ENCODE results near the gene OR5L2.
"Not testable (repeated sequence)": the region's sequence is repeated elsewhere in the genome, so short reads cannot be mapped to it uniquely, and the experiment has no call there.

GRCh38 chr11:55873146-55873545 is 46.1 kb downstream of the OR5L2 start:
- not testable (repeated sequence) for TF ChIP-seq SIX5 (IDR thresholded peaks at IDR 0.05; ENCODE audit: low read depth, low read length); PHF8 (conservative IDR thresholded peaks at IDR 0.05; ENCODE audit: low read depth, low read length); KDM1A (IDR thresholded peaks at IDR 0.05; ENCODE audit: borderline replicate concordance, low read length); POLR2AphosphoS5 (IDR thresholded peaks at IDR 0.05; ENCODE audit: low read depth, low read length); ZNF274 (IDR thresholded peaks at IDR 0.05; ENCODE audit: borderline replicate concordance, extremely low read depth, low read length); CTCF (IDR thresholded peaks at IDR 0.05; ENCODE audit: control extremely low read depth in 1 of 3, insufficient read depth in 1 of 3, low read depth in 1 of 3, low read length in 3 of 3); CEBPB (IDR thresholded peaks at IDR 0.05; ENCODE audit: low read depth, low read length); FOSL1 (IDR thresholded peaks at IDR 0.05; ENCODE audit: insufficient read depth, low read depth, low read length); EP300 (IDR thresholded peaks at IDR 0.05; ENCODE audit: borderline replicate concordance in 1 of 2, low read depth in 2 of 2, low read length in 2 of 2); EGR1 (IDR thresholded peaks at IDR 0.05; ENCODE audit: borderline replicate concordance, low read depth, low read length); USF2 (IDR thresholded peaks at IDR 0.05; ENCODE audit: low read length)

Measured in H1 (cell line).